ENCODE measurements around the gene RNF34.

RNF34 gene

GRCh38 chr12:121452985-121453360 is 53.1 kb downstream of the RNF34 start:
- no peak overlapping the region for H3K9ac ChIP-seq (ENCODE audit: low read depth, low read length, poor library complexity, severe bottlenecking)
- H4K20me1 ChIP-seq (ENCODE audit: insufficient read depth, low read length, poor library complexity, severe bottlenecking) = peaks cover 50% of the 10 kb centered on the region
- H3K36me3 ChIP-seq (ENCODE audit: insufficient read depth, low read length) = peaks cover 64% of the 10 kb centered on the region; the same call in 1 of the 2 replicates
- no peaks in the 10 kb centered on the region for H3K4me1 ChIP-seq (ENCODE audit: insufficient read depth, low read length, poor library complexity, severe bottlenecking)
- H3K4me3 ChIP-seq (ENCODE audit: low read length, poor library complexity, severe bottlenecking) = no peak overlapping the region
- peaks cover 68% of the 10 kb centered on the region for H3K79me2 ChIP-seq (ENCODE audit: insufficient read depth, low read length)
- H2AFZ ChIP-seq (ENCODE audit: low read length) = no peak overlapping the region
- H3F3A ChIP-seq (ENCODE audit: low read depth) = no peaks in the 10 kb centered on the region
- H3K9me2 ChIP-seq (replicated peaks; ENCODE audit: low read depth, low read length) = no peaks in the 10 kb centered on the region
- no peak for TF ChIP-seq CTCF (conservative IDR thresholded peaks at IDR 0.05; ENCODE audit: low read length)
- TF ChIP-seq EZH2phosphoT487 (IDR thresholded peaks at IDR 0.05; ENCODE audit: borderline replicate concordance) = no peak
- no peaks in the 10 kb centered on the region for H3K9me3 ChIP-seq (ENCODE audit: insufficient read depth, low read depth, low read length)
- no peak overlapping the region for H3K4me2 ChIP-seq (ENCODE audit: low read depth, low read length, poor library complexity, severe bottlenecking)
- H3K27me3 ChIP-seq (ENCODE audit: insufficient read depth, low read length, poor library complexity, severe bottlenecking) = no peaks in the 10 kb centered on the region

- TF ChIP-seq CTCF (conservative IDR thresholded peaks at IDR 0.05; ENCODE audit: low read length) = no peak
- Histone ChIP-seq H3F3A (ENCODE audit: low read depth) (no peaks in the 10 kb centered on the region), H3K9me2 (replicated peaks; ENCODE audit: low read depth, low read length) (no peaks in the 10 kb centered on the region), H3K27me3 (ENCODE audit: insufficient read depth, low read length, poor library complexity, severe bottlenecking) (no peaks in the 10 kb centered on the region), H3K79me2 (ENCODE audit: insufficient read depth, low read length) (peaks cover 71% of the 10 kb centered on the region), H3K4me3 (ENCODE audit: low read length, poor library complexity, severe bottlenecking) (no peak overlapping the region), H3K4me1 (ENCODE audit: insufficient read depth, low read length, poor library complexity, severe bottlenecking) (no peaks in the 10 kb centered on the region), H3K36me3 (ENCODE audit: insufficient read depth, low read length) (peaks cover 61% of the 10 kb centered on the region; the same call in 1 of the 2 replicates), H3K4me2 (ENCODE audit: low read depth, low read length, poor library complexity, severe bottlenecking) (no peak overlapping the region), H3K9ac (ENCODE audit: low read depth, low read length, poor library complexity, severe bottlenecking) (no peak overlapping the region), H3K9me3 (ENCODE audit: insufficient read depth, low read depth, low read length) (no peaks in the 10 kb centered on the region), H4K20me1 (ENCODE audit: insufficient read depth, low read length, poor library complexity, severe bottlenecking) (peaks cover 48% of the 10 kb centered on the region), H2AFZ (ENCODE audit: low read length) (no peak overlapping the region)
Observed at GRCh38 chr12:121453629-121454028, 53.7 kb downstream of the RNF34 start.

- Histone ChIP-seq H3K36me3 (ENCODE audit: insufficient read depth, low read length) (peaks cover 48% of the 10 kb centered on the region; the same call in 1 of the 2 replicates), H3K4me3 (ENCODE audit: low read length, poor library complexity, severe bottlenecking) (no peak overlapping the region), H2AFZ (ENCODE audit: low read length) (no peak overlapping the region), H3K9me2 (replicated peaks; ENCODE audit: low read depth, low read length) (no peaks in the 10 kb centered on the region), H3K9me3 (ENCODE audit: insufficient read depth, low read depth, low read length) (no peaks in the 10 kb centered on the region), H3F3A (ENCODE audit: low read depth) (no peaks in the 10 kb centered on the region), H3K27me3 (ENCODE audit: insufficient read depth, low read length, poor library complexity, severe bottlenecking) (no peaks in the 10 kb centered on the region), H4K20me1 (ENCODE audit: insufficient read depth, low read length, poor library complexity, severe bottlenecking) (peaks cover 46% of the 10 kb centered on the region), H3K4me1 (ENCODE audit: insufficient read depth, low read length, poor library complexity, severe bottlenecking) (no peaks in the 10 kb centered on the region), H3K9ac (ENCODE audit: low read depth, low read length, poor library complexity, severe bottlenecking) (no peak overlapping the region), H3K4me2 (ENCODE audit: low read depth, low read length, poor library complexity, severe bottlenecking) (no peak overlapping the region), H3K79me2 (ENCODE audit: insufficient read depth, low read length) (peaks cover 71% of the 10 kb centered on the region)
- TF ChIP-seq EZH2phosphoT487 (IDR thresholded peaks at IDR 0.05; ENCODE audit: borderline replicate concordance) = no peak
- TF ChIP-seq CTCF (conservative IDR thresholded peaks at IDR 0.05; ENCODE audit: low read length) = no peak
Observed at GRCh38 chr12:121454921-121455320, 55.0 kb downstream of the RNF34 start.
